Liver (tissue), 9 donors: Measurements from ENCODE around the gene EPX. TPM values are rescaled to one million over a fixed set of nuclear protein-coding genes. Genes with fewer than 3 reads are reported as not detected.

Source experiments
- DNase-seq: peaks from one replicate; pipeline ENCODE4 v3.0.0-alpha.2; 2017; ENCODE audit warnings: low spot score
- H3K27ac ChIP-seq, 2 donors: one replicate each; pipeline ENCODE4 v1.7.0; 2013; ENCODE audit warnings: inconsistent platforms in 2 of 2, low read length in 2 of 2, control low read depth in 1 of 2, low read depth in 1 of 2, mild to moderate bottlenecking in 1 of 2
- H3K27me3 ChIP-seq, 4 donors: one replicate each; pipeline versions ENCODE4 v1.6.1 to v1.7.0; 2013; ENCODE audit warnings: low read length in 3 of 4, inconsistent platforms in 1 of 4, mild to moderate bottlenecking in 1 of 4, moderate library complexity in 1 of 4; ENCODE audit not compliant: control insufficient read depth in 4 of 4, insufficient read depth in 4 of 4
- H3K36me3 ChIP-seq, 4 donors: one replicate each; pipeline versions ENCODE4 v1.6.1 to v1.7.0; 2013; ENCODE audit warnings: low read length in 3 of 4, mild to moderate bottlenecking in 3 of 4, low read depth in 1 of 4, moderate library complexity in 1 of 4; ENCODE audit not compliant: control insufficient read depth in 4 of 4, insufficient read depth in 3 of 4
- H3K4me1 ChIP-seq, 4 donors: one replicate each; pipeline versions ENCODE4 v1.6.1 to v1.7.0; 2013; ENCODE audit warnings: low read length in 3 of 4, mild to moderate bottlenecking in 3 of 4, moderate library complexity in 1 of 4; ENCODE audit not compliant: control insufficient read depth in 4 of 4, insufficient read depth in 4 of 4
- H3K4me3 ChIP-seq, 3 donors: one replicate each; pipeline versions ENCODE4 v1.6.1 to v1.7.0; 2013; ENCODE audit warnings: low read length in 3 of 3, control low read depth in 1 of 3, low read depth in 1 of 3, mild to moderate bottlenecking in 1 of 3
- H3K9ac ChIP-seq, 2 donors: one replicate each; pipeline ENCODE4 v1.7.0; 2013; ENCODE audit warnings: low read length in 2 of 2, mild to moderate bottlenecking in 2 of 2, moderate library complexity in 2 of 2, control low read depth in 1 of 2, low read depth in 1 of 2
- H3K9me3 ChIP-seq, 4 donors: one replicate each; pipeline versions ENCODE4 v1.6.1 to v1.7.0; 2013; ENCODE audit warnings: low read length in 3 of 4; ENCODE audit not compliant: control insufficient read depth in 4 of 4
- CTCF ChIP-seq: fragments of 150-350 bp; IDR thresholded peaks from 2 replicates; pipeline ENCODE4 v1.5.1; 2017; ENCODE audit warnings: improper control_type of control experiment, low read depth, low read length; ENCODE audit not compliant: missing input control
- FOXA1 ChIP-seq: IDR thresholded peaks from 2 replicates; pipeline ENCODE4 v1.6.1; 2016; ENCODE audit warnings: antibody characterized with exemption
- JUND ChIP-seq, 2 donors: IDR thresholded peaks; 2 replicates each; pipeline ENCODE4 v1.6.1; 2016; ENCODE audit warnings: antibody characterized with exemption in 2 of 2
- MAX ChIP-seq: IDR thresholded peaks from 2 replicates; pipeline ENCODE4 v1.6.1; 2016; ENCODE audit warnings: antibody characterized with exemption
- NR2F2 ChIP-seq: IDR thresholded peaks from 2 replicates; pipeline ENCODE4 v1.6.1; 2016; ENCODE audit warnings: antibody characterized with exemption
- RAD21 ChIP-seq, 2 donors: IDR thresholded peaks; 2 replicates each; pipeline ENCODE4 v1.6.1; 2016; ENCODE audit warnings: antibody characterized with exemption in 2 of 2, mild to moderate bottlenecking in 2 of 2
- REST ChIP-seq: IDR thresholded peaks from 2 replicates; pipeline ENCODE4 v1.6.1; 2016; ENCODE audit warnings: antibody characterized with exemption, mild to moderate bottlenecking
- RXRA ChIP-seq, 2 donors: IDR thresholded peaks; 2 replicates each; pipeline ENCODE4 v1.6.1; 2017 to 2018; ENCODE audit warnings: antibody characterized with exemption in 2 of 2, mild to moderate bottlenecking in 1 of 2
- TAF1 ChIP-seq: conservative IDR thresholded peaks from 2 replicates; pipeline ENCODE4 v1.6.1; 2016; ENCODE audit warnings: antibody characterized with exemption, mild to moderate bottlenecking
- YY1 ChIP-seq: IDR thresholded peaks from 2 replicates; pipeline ENCODE4 v1.6.1; 2016; ENCODE audit warnings: antibody characterized with exemption, mild to moderate bottlenecking
- ZBTB33 ChIP-seq: IDR thresholded peaks from 2 replicates; pipeline ENCODE4 v1.6.1; 2016; ENCODE audit warnings: antibody characterized with exemption
- WGBS: extraction: QIAGEN DNeasy Blood & Tissue Kit; methylation state at CpG from one replicate; pipeline ENCODE4 v1.1.7; 2013; 5-methylcytosine and 5-hydroxymethylcytosine counted together
- polyA plus RNA-seq, 2 donors: library from polyadenylated mRNA; stranded (reverse) in 1 of 2; unstranded in 1 of 2; fragments of 200-250 nt in 1 of 2; fragments of >200 nt in 1 of 2; fragmentation: Nextera tagmentation in 1 of 2; extraction: Ambion mirVana in 1 of 2; gene quantifications; one replicate each; pipeline versions ENCODE4 v1.2.1 to v1.2.3, GENCODE V29; 2013 to 2015
- total RNA-seq, 2 donors: library from RNA; depleted of rRNA; stranded (reverse); fragments of >200 nt; gene quantifications; one replicate each; pipeline ENCODE4 v1.2.3, GENCODE V29; 2014
- donor health status: healthy.
- donor health status: healthy.
- donor health status: healthy.
- donor health status: healthy.
- donor health status: healthy.

Gene EPX
- total and polyA plus RNA-seq, 4 donors = 0.09 to 10.0 TPM; not detected in 2

- H3K27ac ChIP-seq = no peak overlapping the region
- no peak for DNase-seq
- no peak overlapping the region for H3K9ac ChIP-seq
- no peaks in the 10 kb centered on the region for H3K36me3 ChIP-seq
- no peak for TF ChIP-seq TAF1
- no peak for TF ChIP-seq FOXA1
- no peak for TF ChIP-seq CTCF
- peaks cover 0 to 7% (median 0%) of the 10 kb centered on the region in 4 donors for H3K27me3 ChIP-seq
- H3K4me1 ChIP-seq = no peaks in the 10 kb centered on the region
- no peak overlapping the region for H3K4me3 ChIP-seq
- no peaks in the 10 kb centered on the region for H3K9me3 ChIP-seq
- 80% methylated on average over 2 of the region's 2 CpGs for WGBS
Observed at GRCh38 chr17:58236394-58236793, 43.9 kb downstream of the EPX start.

- DNase-seq = no peak
- Histone ChIP-seq H3K4me1 (no peaks in the 10 kb centered on the region), H3K27me3 (peaks cover 0 to 7% (median 0%) of the 10 kb centered on the region in 4 donors), H3K4me3 (no peak within 1 kb of the TSS), H3K36me3 (no peaks in the 10 kb centered on the region), H3K9me3 (no peaks in the 10 kb centered on the region), H3K27ac (no peak within 1 kb of the TSS), H3K9ac (no peak within 1 kb of the TSS)
- TF ChIP-seq JUND (IDR thresholded peaks at IDR 0.05) (no peak), CTCF (no peak), ZBTB33 (no peak), TAF1 (no peak), NR2F2 (no peak), REST (no peak), RXRA (IDR thresholded peaks at IDR 0.05) (no peak), RAD21 (IDR thresholded peaks at IDR 0.05) (no peak), MAX (no peak), YY1 (no peak)
- WGBS = 72% methylated on average over 5 of the region's 5 CpGs
Observed at GRCh38 chr17:58238147-58238634, 45.7 kb downstream of the EPX start, which contains the start of gene LPO. Gene LPO, plus strand, starts transcription at chr17:58238584. Its CDS starts 4,396 bp downstream, at chr17:58242980.
